ENCODE data around the gene GNAQ. TPM values are rescaled to one million over a fixed set of nuclear protein-coding genes. Genes with fewer than 3 reads are reported as not detected.

Gene GNAQ
- total and polyA plus RNA-seq, 4 donors: 6.8 to 19.6 (median 12.6) TPM

DNA sequence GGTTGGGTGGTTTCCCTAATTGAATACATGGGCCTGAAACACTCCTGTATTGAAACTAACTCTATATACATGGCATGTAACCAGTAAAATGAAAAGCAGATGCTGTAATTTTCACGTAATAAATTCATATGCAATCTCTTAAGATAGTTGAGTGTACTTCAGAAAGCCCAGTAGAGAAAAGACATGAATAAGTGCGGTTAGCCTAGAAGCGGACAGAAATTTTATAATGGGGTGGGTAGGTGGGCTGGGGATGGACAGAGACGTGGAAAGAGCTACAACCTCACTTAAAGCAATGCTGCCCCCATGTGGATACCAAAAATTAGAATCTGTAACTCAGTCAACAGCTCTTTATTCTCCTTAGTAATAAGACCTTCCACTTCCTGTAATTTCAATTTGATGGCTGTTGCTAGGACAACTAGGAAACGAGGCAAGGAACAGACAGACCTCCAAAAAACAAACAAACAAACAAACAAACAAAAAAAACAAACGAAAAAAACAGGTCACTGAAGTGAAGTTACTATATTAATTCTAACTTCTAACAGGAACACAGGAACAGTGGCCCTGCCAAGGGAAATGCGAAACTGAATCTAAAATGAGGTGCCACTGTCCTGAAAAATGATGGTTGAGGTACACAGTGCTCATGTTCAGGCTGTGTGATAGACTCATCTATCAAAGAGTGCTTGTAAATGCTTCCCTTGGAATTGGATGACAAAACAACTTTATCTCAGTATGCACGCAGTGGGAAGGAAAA, 280.1 kb downstream of the GNAQ start:
- Histone ChIP-seq H3K27ac (ENCODE audit: low read depth in 1 of 2, low read length in 2 of 2) (no peak overlapping the region), H3K9ac (ENCODE audit: low read depth in 1 of 2, low read length in 2 of 2) (no peak overlapping the region), H3K4me1 (ENCODE audit: control insufficient read depth in 4 of 4, insufficient read depth in 4 of 4, low read length in 3 of 4) (no peaks in the 10 kb centered on the region), H3K27me3 (ENCODE audit: control insufficient read depth in 4 of 4, insufficient read depth in 4 of 4, low read length in 3 of 4) (no peaks in the 10 kb centered on the region), H3K4me3 (ENCODE audit: low read depth in 1 of 3, low read length in 3 of 3) (no peak overlapping the region), H3K36me3 (ENCODE audit: control insufficient read depth in 4 of 4, insufficient read depth in 3 of 4, low read depth in 1 of 4, low read length in 3 of 4) (no peaks in the 10 kb centered on the region), H3K9me3 (ENCODE audit: control insufficient read depth in 4 of 4, low read length in 3 of 4) (no peaks in the 10 kb centered on the region)
- 50% methylated on average over 8 of the region's 8 CpGs for WGBS
- DNase-seq (ENCODE audit: low spot score): no peak
- TF ChIP-seq RAD21 (IDR thresholded peaks at IDR 0.05) (peak; percentile 83), GABPA (IDR thresholded peaks at IDR 0.05 in 1 of 2, conservative IDR thresholded peaks at IDR 0.05 in 1 of 2) (no peak), CTCF (IDR thresholded peaks at IDR 0.05; ENCODE audit: low read depth, low read length, missing input control) (peak; percentile 53), JUND (IDR thresholded peaks at IDR 0.05) (no peak), NR2F2 (IDR thresholded peaks at IDR 0.05) (no peak), SP1 (IDR thresholded peaks at IDR 0.05) (no peak), FOXA1 (IDR thresholded peaks at IDR 0.05) (no peak), REST (IDR thresholded peaks at IDR 0.05) (no peak), YY1 (IDR thresholded peaks at IDR 0.05) (no peak), ATF3 (IDR thresholded peaks at IDR 0.05) (no peak), EGR1 (IDR thresholded peaks at IDR 0.05; ENCODE audit: low read depth in 2 of 2) (no peak), RXRA (IDR thresholded peaks at IDR 0.05) (no peak)
- TF ChIP-seq, protein P1, sequence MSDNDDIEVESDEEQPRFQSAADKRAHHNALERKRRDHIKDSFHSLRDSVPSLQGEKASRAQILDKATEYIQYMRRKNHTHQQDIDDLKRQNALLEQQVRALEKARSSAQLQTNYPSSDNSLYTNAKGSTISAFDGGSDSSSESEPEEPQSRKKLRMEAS (IDR thresholded peaks at IDR 0.05): no peak

- no peak overlapping the region for H3K27ac ChIP-seq (ENCODE audit: low read depth in 1 of 2, low read length in 2 of 2)
- 95% methylated on average over 1 of the region's 1 CpG for WGBS
- H3K36me3 ChIP-seq (ENCODE audit: control insufficient read depth in 4 of 4, insufficient read depth in 3 of 4, low read depth in 1 of 4, low read length in 3 of 4): no peaks in the 10 kb centered on the region
- TF ChIP-seq ZBTB33 (IDR thresholded peaks at IDR 0.05) (no peak), CTCF (IDR thresholded peaks at IDR 0.05; ENCODE audit: low read depth, low read length, missing input control) (no peak), NR2F2 (IDR thresholded peaks at IDR 0.05) (no peak), REST (IDR thresholded peaks at IDR 0.05) (no peak), TAF1 (conservative IDR thresholded peaks at IDR 0.05) (no peak), RAD21 (IDR thresholded peaks at IDR 0.05) (no peak), SP1 (IDR thresholded peaks at IDR 0.05) (no peak), YY1 (IDR thresholded peaks at IDR 0.05) (no peak), GABPA (IDR thresholded peaks at IDR 0.05 in 1 of 2, conservative IDR thresholded peaks at IDR 0.05 in 1 of 2) (no peak), ATF3 (IDR thresholded peaks at IDR 0.05) (no peak)
- TF ChIP-seq, protein P1 (IDR thresholded peaks at IDR 0.05): no peak
Observed at GRCh38 chr9:77750981-77751340, 280.6 kb downstream of the GNAQ start.

More at GRCh38 chr9:77750981-77751340, 280.6 kb downstream of the GNAQ start:
- H3K4me3 ChIP-seq (ENCODE audit: low read depth in 1 of 3, low read length in 3 of 3): no peak overlapping the region
- no peaks in the 10 kb centered on the region for H3K27me3 ChIP-seq (ENCODE audit: control insufficient read depth in 4 of 4, insufficient read depth in 4 of 4, low read length in 3 of 4)
- no peak for DNase-seq (ENCODE audit: low spot score)
- no peaks in the 10 kb centered on the region for H3K4me1 ChIP-seq (ENCODE audit: control insufficient read depth in 4 of 4, insufficient read depth in 4 of 4, low read length in 3 of 4)
- H3K9ac ChIP-seq (ENCODE audit: low read depth in 1 of 2, low read length in 2 of 2): no peak overlapping the region
- H3K9me3 ChIP-seq (ENCODE audit: control insufficient read depth in 4 of 4, low read length in 3 of 4): no peaks in the 10 kb centered on the region
